ENCODE results near the gene BRWD1. TPM values are rescaled to one million over a fixed set of nuclear protein-coding genes. Genes with fewer than 3 reads are reported as not detected.

The BRWD1 gene
- total RNA-seq, 1 experiment from 2014 or later = 53.3 TPM

GRCh38 chr21:39217356-39218081, 95.9 kb downstream of the BRWD1 start (continued):
- TF ChIP-seq, protein P1, sequence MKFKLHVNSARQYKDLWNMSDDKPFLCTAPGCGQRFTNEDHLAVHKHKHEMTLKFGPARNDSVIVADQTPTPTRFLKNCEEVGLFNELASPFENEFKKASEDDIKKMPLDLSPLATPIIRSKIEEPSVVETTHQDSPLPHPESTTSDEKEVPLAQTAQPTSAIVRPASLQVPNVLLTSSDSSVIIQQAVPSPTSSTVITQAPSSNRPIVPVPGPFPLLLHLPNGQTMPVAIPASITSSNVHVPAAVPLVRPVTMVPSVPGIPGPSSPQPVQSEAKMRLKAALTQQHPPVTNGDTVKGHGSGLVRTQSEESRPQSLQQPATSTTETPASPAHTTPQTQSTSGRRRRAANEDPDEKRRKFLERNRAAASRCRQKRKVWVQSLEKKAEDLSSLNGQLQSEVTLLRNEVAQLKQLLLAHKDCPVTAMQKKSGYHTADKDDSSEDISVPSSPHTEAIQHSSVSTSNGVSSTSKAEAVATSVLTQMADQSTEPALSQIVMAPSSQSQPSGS (CRISPR knock-in tag; IDR thresholded peaks at IDR 0.05; ENCODE audit: borderline replicate concordance, low read depth) = no peak
- TF ChIP-seq AR (CRISPR knock-in tag; IDR thresholded peaks at IDR 0.05) = no peak
- TF ChIP-seq, protein P2, sequence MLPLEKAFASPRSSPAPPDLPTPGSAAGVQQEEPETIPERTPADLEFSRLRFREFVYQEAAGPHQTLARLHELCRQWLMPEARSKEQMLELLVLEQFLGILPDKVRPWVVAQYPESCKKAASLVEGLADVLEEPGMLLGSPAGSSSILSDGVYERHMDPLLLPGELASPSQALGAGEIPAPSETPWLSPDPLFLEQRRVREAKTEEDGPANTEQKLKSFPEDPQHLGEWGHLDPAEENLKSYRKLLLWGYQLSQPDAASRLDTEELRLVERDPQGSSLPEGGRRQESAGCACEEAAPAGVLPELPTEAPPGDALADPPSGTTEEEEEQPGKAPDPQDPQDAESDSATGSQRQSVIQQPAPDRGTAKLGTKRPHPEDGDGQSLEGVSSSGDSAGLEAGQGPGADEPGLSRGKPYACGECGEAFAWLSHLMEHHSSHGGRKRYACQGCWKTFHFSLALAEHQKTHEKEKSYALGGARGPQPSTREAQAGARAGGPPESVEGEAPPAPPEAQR (CRISPR knock-in tag; IDR thresholded peaks at IDR 0.05) = no peak

GRCh38 chr21:39216290-39216689, 97.1 kb downstream of the BRWD1 start:
- H3K4me1 Mint-ChIP-seq = no peaks in the 10 kb centered on the region
- no peak for DNase-seq (ENCODE audit: low spot score)
- POLR2A ChIA-PET = no interaction called here
- ATAC-seq = no peak
- no peaks in the 10 kb centered on the region for H3K27me3 Mint-ChIP-seq (ENCODE audit: low read depth)
- H3K4me3 Mint-ChIP-seq = no peak overlapping the region
- TF ChIP-seq, protein P3, sequence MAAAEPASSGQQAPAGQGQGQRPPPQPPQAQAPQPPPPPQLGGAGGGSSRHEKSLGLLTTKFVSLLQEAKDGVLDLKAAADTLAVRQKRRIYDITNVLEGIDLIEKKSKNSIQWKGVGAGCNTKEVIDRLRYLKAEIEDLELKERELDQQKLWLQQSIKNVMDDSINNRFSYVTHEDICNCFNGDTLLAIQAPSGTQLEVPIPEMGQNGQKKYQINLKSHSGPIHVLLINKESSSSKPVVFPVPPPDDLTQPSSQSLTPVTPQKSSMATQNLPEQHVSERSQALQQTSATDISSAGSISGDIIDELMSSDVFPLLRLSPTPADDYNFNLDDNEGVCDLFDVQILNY (CRISPR knock-in tag; IDR thresholded peaks at IDR 0.05) = no peak
- no peak for TF ChIP-seq RORB (CRISPR knock-in tag; IDR thresholded peaks at IDR 0.05)
- peak overlapping the region; percentile 70; the same call in 1 of the 2 replicates for H3K27ac Mint-ChIP-seq
- CTCF ChIA-PET = no interaction called here
- H3K36me3 Mint-ChIP-seq = peaks cover 40% of the 10 kb centered on the region
- H3K9me3 Mint-ChIP-seq = no peaks in the 10 kb centered on the region

DNA sequence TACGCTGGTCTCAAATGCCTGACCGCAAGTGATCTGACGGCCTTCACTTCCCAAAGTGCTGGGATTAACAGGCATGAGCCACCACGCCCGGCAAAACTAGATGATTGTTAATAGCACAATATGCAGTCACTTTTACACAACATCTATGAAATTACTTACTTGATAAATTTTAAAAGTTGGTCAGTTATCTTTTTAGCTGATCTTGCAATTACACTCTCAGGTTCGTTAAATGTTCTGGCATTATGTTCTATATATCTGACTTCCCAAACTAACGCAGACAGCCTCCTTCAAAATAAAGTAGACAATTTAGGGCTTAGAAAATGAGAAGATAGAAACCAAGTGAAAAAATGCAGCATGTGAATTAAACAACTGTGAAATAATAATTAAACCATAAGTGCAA, 98.4 kb downstream of the BRWD1 start:
- TF ChIP-seq MLX (CRISPR knock-in tag; IDR thresholded peaks at IDR 0.05) (no peak), CDX4 (CRISPR knock-in tag; IDR thresholded peaks at IDR 0.05; ENCODE audit: borderline replicate concordance) (no peak), ATF1 (CRISPR knock-in tag; IDR thresholded peaks at IDR 0.05) (no peak), GABPB1 (CRISPR knock-in tag; IDR thresholded peaks at IDR 0.05) (no peak), ZNF138 (CRISPR knock-in tag; conservative IDR thresholded peaks at IDR 0.05) (no peak), FOXP1 (CRISPR knock-in tag; IDR thresholded peaks at IDR 0.05; ENCODE audit: borderline replicate concordance) (no peak)
- H3K36me3 Mint-ChIP-seq = peaks cover 45% of the 10 kb centered on the region
- H3K4me3 Mint-ChIP-seq = no peak overlapping the region
- H3K27me3 Mint-ChIP-seq (ENCODE audit: low read depth) = no peaks in the 10 kb centered on the region
- no peak for ATAC-seq
- DNase-seq (ENCODE audit: low spot score) = no peak
- no peaks in the 10 kb centered on the region for H3K4me1 Mint-ChIP-seq
- CTCF ChIA-PET = no interaction called here
- H3K27ac Mint-ChIP-seq = no peak overlapping the region
- H3K9me3 Mint-ChIP-seq = no peaks in the 10 kb centered on the region
- POLR2A ChIA-PET = no interaction called here

- ATAC-seq = no peak
- CTCF ChIA-PET = no interaction called here
- no peak for DNase-seq (ENCODE audit: low spot score)
- Mint-ChIP-seq H3K27ac (no peak overlapping the region), H3K9me3 (no peaks in the 10 kb centered on the region), H3K36me3 (peaks cover 48% of the 10 kb centered on the region), H3K4me3 (no peak overlapping the region), H3K27me3 (ENCODE audit: low read depth) (no peaks in the 10 kb centered on the region), H3K4me1 (no peaks in the 10 kb centered on the region)
- POLR2A ChIA-PET = interaction anchor here (0.7 kb wide), 1 partner anchor 26 kb away, joined by 3 read pairs; the partner anchor contains the start of gene PSMG1
- no peak for TF ChIP-seq E2F4 (CRISPR knock-in tag; IDR thresholded peaks at IDR 0.05; ENCODE audit: borderline replicate concordance, low read depth)
- no peak for TF ChIP-seq ZNF121 (CRISPR knock-in tag; IDR thresholded peaks at IDR 0.05)
- TF ChIP-seq JAZF1 (CRISPR knock-in tag; IDR thresholded peaks at IDR 0.05) = no peak
- no peak for TF ChIP-seq NR2C2 (CRISPR knock-in tag; IDR thresholded peaks at IDR 0.05)
- no peak for TF ChIP-seq GABPB1 (CRISPR knock-in tag; IDR thresholded peaks at IDR 0.05)
- no peak for TF ChIP-seq ATF1 (CRISPR knock-in tag; IDR thresholded peaks at IDR 0.05)
- TF ChIP-seq, protein P4, sequence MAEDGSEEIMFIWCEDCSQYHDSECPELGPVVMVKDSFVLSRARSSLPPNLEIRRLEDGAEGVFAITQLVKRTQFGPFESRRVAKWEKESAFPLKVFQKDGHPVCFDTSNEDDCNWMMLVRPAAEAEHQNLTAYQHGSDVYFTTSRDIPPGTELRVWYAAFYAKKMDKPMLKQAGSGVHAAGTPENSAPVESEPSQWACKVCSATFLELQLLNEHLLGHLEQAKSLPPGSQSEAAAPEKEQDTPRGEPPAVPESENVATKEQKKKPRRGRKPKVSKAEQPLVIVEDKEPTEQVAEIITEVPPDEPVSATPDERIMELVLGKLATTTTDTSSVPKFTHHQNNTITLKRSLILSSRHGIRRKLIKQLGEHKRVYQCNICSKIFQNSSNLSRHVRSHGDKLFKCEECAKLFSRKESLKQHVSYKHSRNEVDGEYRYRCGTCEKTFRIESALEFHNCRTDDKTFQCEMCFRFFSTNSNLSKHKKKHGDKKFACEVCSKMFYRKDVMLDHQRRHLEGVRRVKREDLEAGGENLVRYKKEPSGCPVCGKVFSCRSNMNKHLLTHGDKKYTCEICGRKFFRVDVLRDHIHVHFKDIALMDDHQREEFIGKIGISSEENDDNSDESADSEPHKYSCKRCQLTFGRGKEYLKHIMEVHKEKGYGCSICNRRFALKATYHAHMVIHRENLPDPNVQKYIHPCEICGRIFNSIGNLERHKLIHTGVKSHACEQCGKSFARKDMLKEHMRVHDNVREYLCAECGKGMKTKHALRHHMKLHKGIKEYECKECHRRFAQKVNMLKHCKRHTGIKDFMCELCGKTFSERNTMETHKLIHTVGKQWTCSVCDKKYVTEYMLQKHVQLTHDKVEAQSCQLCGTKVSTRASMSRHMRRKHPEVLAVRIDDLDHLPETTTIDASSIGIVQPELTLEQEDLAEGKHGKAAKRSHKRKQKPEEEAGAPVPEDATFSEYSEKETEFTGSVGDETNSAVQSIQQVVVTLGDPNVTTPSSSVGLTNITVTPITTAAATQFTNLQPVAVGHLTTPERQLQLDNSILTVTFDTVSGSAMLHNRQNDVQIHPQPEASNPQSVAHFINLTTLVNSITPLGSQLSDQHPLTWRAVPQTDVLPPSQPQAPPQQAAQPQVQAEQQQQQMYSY (CRISPR knock-in tag; IDR thresholded peaks at IDR 0.05) = no peak
Measured at GRCh38 chr21:39209334-39209688, 104.1 kb downstream of the BRWD1 start.

Measured in WTC11 (cell line).